ENCODE measurements around the gene NAA35.
"Not testable (repeated sequence)": the region's sequence is repeated elsewhere in the genome, so short reads cannot be mapped to it uniquely, and the experiment has no call there.

Gene NAA35

GRCh38 chr9:85949586-85950335 is 8.8 kb downstream of the NAA35 start:
- DNase-seq: no peak

- DNase-seq: no peak
Observed at GRCh38 chr9:85959955-85960354, 19.0 kb downstream of the NAA35 start.

- DNase-seq: no peak
Observed at GRCh38 chr9:85960688-85961093, 19.7 kb downstream of the NAA35 start.

GRCh38 chr9:85964526-85964925 is 23.6 kb downstream of the NAA35 start:
- no peak for DNase-seq

- DNase-seq: no peak
Observed at GRCh38 chr9:85964949-85965348, 24.0 kb downstream of the NAA35 start.

GRCh38 chr9:85969727-85970126 is 28.8 kb downstream of the NAA35 start:
- DNase-seq: no peak

GRCh38 chr9:85971731-85972130 is 30.8 kb downstream of the NAA35 start:
- no peak for DNase-seq

GRCh38 chr9:85973238-85973637 is 32.3 kb downstream of the NAA35 start:
- no peak for DNase-seq

GRCh38 chr9:85974055-85974547 is 33.2 kb downstream of the NAA35 start:
- DNase-seq: not testable (repeated sequence)

- no peak for DNase-seq
Observed at GRCh38 chr9:85978496-85978895, 37.5 kb downstream of the NAA35 start.

GRCh38 chr9:85981369-85981768 is 40.4 kb downstream of the NAA35 start:
- no peak for DNase-seq

- no peak for DNase-seq
Observed at GRCh38 chr9:85984457-85984856, 43.5 kb downstream of the NAA35 start.

- no peak for DNase-seq
Observed at GRCh38 chr9:85987236-85987635, 46.3 kb downstream of the NAA35 start.

- no peak for DNase-seq
Observed at GRCh38 chr9:85994191-85994590, 53.2 kb downstream of the NAA35 start.

GRCh38 chr9:85995097-85995496 is 54.2 kb downstream of the NAA35 start:
- DNase-seq: no peak

- DNase-seq: no peak
Observed at GRCh38 chr9:85995599-85995998, 54.7 kb downstream of the NAA35 start.

GRCh38 chr9:86005253-86005775 is 64.4 kb downstream of the NAA35 start:
- no peak for DNase-seq

GRCh38 chr9:86009133-86009532 is 68.2 kb downstream of the NAA35 start:
- DNase-seq: no peak

- DNase-seq: no peak
Observed at GRCh38 chr9:86020731-86021130, 79.8 kb downstream of the NAA35 start.

- DNase-seq: no peak
Observed at GRCh38 chr9:86021166-86021565, 80.2 kb downstream of the NAA35 start.

- DNase-seq: no peak
Observed at GRCh38 chr9:86022687-86023266, 81.8 kb downstream of the NAA35 start.

GRCh38 chr9:86027767-86028166 is 86.8 kb downstream of the NAA35 start:
- DNase-seq: no peak

GRCh38 chr9:86034863-86035734 is 94.2 kb downstream of the NAA35 start:
- no peak for DNase-seq

Data from CD4-positive, alpha-beta T cell treated with Interferon alpha-2 for 1 hour (primary cell).